ENCODE data around the gene TRIM26. TPM values are rescaled to one million over a fixed set of nuclear protein-coding genes. Genes with fewer than 3 reads are reported as not detected.

TRIM26 gene
- total and polyA plus RNA-seq, 7 donors = 13.1 to 36.4 (median 15.6) TPM

- Histone ChIP-seq H3K27ac (no peak overlapping the region), H3K9me3 (no peaks in the 10 kb centered on the region), H3K4me1 (no peaks in the 10 kb centered on the region), H3K36me3 (ENCODE audit: insufficient read depth in 1 of 2, low read depth in 1 of 2) (no peaks in the 10 kb centered on the region), H3K27me3 (ENCODE audit: insufficient read depth in 3 of 3, low read length in 2 of 3) (peaks cover 0 to 2% (median 0%) of the 10 kb centered on the region in 3 donors), H3K4me3 (no peak overlapping the region)
- DNase-seq (no peak), ATAC-seq (no peak)
- WGBS, 3 donors = 37 to 57% (median 54%) methylated on average over 12 of the region's 12 CpGs
- TF ChIP-seq, protein P1, sequence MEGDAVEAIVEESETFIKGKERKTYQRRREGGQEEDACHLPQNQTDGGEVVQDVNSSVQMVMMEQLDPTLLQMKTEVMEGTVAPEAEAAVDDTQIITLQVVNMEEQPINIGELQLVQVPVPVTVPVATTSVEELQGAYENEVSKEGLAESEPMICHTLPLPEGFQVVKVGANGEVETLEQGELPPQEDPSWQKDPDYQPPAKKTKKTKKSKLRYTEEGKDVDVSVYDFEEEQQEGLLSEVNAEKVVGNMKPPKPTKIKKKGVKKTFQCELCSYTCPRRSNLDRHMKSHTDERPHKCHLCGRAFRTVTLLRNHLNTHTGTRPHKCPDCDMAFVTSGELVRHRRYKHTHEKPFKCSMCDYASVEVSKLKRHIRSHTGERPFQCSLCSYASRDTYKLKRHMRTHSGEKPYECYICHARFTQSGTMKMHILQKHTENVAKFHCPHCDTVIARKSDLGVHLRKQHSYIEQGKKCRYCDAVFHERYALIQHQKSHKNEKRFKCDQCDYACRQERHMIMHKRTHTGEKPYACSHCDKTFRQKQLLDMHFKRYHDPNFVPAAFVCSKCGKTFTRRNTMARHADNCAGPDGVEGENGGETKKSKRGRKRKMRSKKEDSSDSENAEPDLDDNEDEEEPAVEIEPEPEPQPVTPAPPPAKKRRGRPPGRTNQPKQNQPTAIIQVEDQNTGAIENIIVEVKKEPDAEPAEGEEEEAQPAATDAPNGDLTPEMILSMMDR (IDR thresholded peaks at IDR 0.05) = no peak
- intact Hi-C loops (cut with DNase I) = no loop called here
Observed at GRCh38 chr6:30154709-30155519, 58.3 kb downstream of the TRIM26 start.

DNA sequence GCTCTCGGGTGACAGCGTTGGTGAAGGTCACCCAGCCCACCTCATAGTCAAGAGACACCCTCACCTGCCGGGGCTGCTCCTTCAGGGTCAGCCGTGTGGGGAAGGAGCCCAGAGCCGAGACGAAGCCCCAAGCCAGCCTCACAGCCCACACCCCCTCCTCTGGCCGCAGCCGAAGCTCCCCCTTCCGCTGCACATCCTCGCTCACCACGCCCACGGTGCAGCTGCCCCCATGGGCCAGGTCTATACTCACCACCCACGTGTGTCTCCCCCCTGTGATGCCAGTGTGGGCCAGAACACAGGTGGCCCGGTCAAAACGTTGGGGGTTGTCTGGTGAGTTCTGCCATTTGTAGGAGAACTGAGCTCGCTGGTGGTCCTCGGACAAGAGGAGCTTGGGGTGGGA lies 59.1 kb downstream of the TRIM26 start:
- H3K27ac ChIP-seq = no peak overlapping the region
- H3K36me3 ChIP-seq (ENCODE audit: insufficient read depth in 1 of 2, low read depth in 1 of 2) = no peaks in the 10 kb centered on the region
- H3K9me3 ChIP-seq = no peaks in the 10 kb centered on the region
- no peak for ATAC-seq
- TF ChIP-seq, protein P1 (IDR thresholded peaks at IDR 0.05) = no peak
- H3K27me3 ChIP-seq (ENCODE audit: insufficient read depth in 3 of 3, low read length in 2 of 3) = peaks cover 0 to 2% (median 0%) of the 10 kb centered on the region in 3 donors
- no peak for DNase-seq
- 76 to 84% (median 79%) methylated on average over 17 of the region's 17 CpGs for WGBS, 3 donors
- H3K4me3 ChIP-seq = no peak overlapping the region
- no peaks in the 10 kb centered on the region for H3K4me1 ChIP-seq
- intact Hi-C loops (cut with DNase I) = no loop called here

DNA sequence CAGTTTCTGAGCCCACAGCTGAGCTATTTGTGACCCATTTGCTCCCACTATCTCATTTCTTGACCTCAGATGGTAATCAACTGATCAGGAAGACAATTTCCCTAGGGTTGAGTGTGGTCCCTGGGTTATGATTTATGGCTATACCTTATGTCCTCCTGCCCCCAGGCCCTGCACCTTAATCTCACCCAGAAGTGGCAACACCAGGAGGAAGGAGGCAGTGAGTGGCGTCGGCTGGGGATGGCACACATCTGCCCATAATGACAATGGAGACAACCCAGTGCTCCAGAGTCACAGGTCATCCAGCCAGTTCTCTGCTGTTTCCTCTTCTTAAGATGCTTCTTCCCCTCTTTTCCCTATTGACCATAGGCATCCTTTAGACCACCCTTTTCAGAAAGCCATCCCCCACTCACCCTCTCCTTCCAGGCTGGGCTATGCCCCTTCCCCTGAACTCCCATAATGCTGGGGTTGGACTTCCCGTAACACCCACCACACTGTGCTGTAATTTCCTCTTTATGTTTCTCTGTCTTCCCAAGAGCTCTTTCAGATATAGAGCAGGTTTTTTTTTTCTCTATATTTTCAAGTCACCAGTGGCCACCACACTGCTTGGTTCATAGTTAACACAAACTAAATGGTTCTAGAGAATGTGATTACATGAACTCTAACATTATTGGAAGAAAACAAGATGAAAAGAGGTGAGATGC lies 60.1 kb downstream of the TRIM26 start:
- WGBS, 3 donors = 66 to 90% (median 78%) methylated on average over 3 of the region's 3 CpGs
- no peaks in the 10 kb centered on the region for H3K9me3 ChIP-seq
- H3K4me1 ChIP-seq = no peaks in the 10 kb centered on the region
- DNase-seq (no peak), ATAC-seq (no peak)
- peaks cover 0 to 2% (median under 1%) of the 10 kb centered on the region in 3 donors for H3K27me3 ChIP-seq (ENCODE audit: insufficient read depth in 3 of 3, low read length in 2 of 3)
- TF ChIP-seq, protein P1 (IDR thresholded peaks at IDR 0.05) = no peak
- no peak overlapping the region for H3K4me3 ChIP-seq
- no peaks in the 10 kb centered on the region for H3K36me3 ChIP-seq (ENCODE audit: insufficient read depth in 1 of 2, low read depth in 1 of 2)
- intact Hi-C loops (cut with DNase I) = no loop called here
- H3K27ac ChIP-seq = no peak overlapping the region

- Histone ChIP-seq H3K27ac (no peak overlapping the region), H3K36me3 (ENCODE audit: insufficient read depth in 1 of 2, low read depth in 1 of 2) (no peaks in the 10 kb centered on the region), H3K27me3 (ENCODE audit: insufficient read depth in 3 of 3, low read length in 2 of 3) (peaks cover 0 to 10% (median 2%) of the 10 kb centered on the region in 3 donors), H3K9me3 (no peaks in the 10 kb centered on the region), H3K4me1 (no peaks in the 10 kb centered on the region), H3K4me3 (no peak overlapping the region)
- intact Hi-C loops (cut with DNase I) = no loop called here
- DNase-seq (no peak), ATAC-seq (no peak)
- WGBS, 3 donors = 65 to 71% (median 67%) methylated on average over 4 of the region's 4 CpGs
- TF ChIP-seq, protein P1 (IDR thresholded peaks at IDR 0.05) = no peak
Observed at GRCh38 chr6:30152016-30152673, 61.1 kb downstream of the TRIM26 start.

Measured in psoas muscle (tissue), 8 donors.